Spleen (tissue), 7 donors: ENCODE data around the gene MATCAP1.

Source experiments
- CTCF ChIP-seq, 11 experiments: fragments of 200-600 bp in 7 of 11; fragments of 450-650 bp in 4 of 11; sonication (generic) in 4 of 11; IDR thresholded peaks in 8 of 11; conservative IDR thresholded peaks in 3 of 11; 1 replicate in 7 of 11; 2 replicates in 4 of 11; pipeline versions ENCODE4 v1.4.0 to v1.8.0; 2016 to 2021; ENCODE audit warnings: antibody characterized with exemption in 11 of 11, inconsistent platforms in 4 of 11, mild to moderate bottlenecking in 1 of 11
- POLR2AphosphoS5 ChIP-seq, 3 donors: sonication (generic); formaldehyde crosslinking; IDR thresholded peaks; one replicate each; pipeline ENCODE4 v1.5.1; 2017; ENCODE audit warnings: antibody characterized with exemption in 3 of 3
- donor health status: DM: no; HTN: no; CAD: no; lungs with moderate emphysema.
- donor health status: DM: no; HTN: no; CAD: no.
- donor health status: DM: no; HTN: no; CAD: no.

GRCh38 chr16:67185651-67186134 lies 1.9 kb upstream of the MATCAP1 start:
- TF ChIP-seq CTCF (IDR thresholded peaks at IDR 0.05 in 8 of 11, conservative IDR thresholded peaks at IDR 0.05 in 3 of 11) (peak in 6 of 11 experiments; percentile 1 to 31 (median 20)), POLR2AphosphoS5 (IDR thresholded peaks at IDR 0.05) (no peak)
